NCI-H226 (cell line): ENCODE measurements around the gene CIB4.

ENCODE experiments used
- DNase-seq: peaks from one replicate; pipeline ENCODE4 v3.0.0-alpha.2; 2015

Gene CIB4

DNA sequence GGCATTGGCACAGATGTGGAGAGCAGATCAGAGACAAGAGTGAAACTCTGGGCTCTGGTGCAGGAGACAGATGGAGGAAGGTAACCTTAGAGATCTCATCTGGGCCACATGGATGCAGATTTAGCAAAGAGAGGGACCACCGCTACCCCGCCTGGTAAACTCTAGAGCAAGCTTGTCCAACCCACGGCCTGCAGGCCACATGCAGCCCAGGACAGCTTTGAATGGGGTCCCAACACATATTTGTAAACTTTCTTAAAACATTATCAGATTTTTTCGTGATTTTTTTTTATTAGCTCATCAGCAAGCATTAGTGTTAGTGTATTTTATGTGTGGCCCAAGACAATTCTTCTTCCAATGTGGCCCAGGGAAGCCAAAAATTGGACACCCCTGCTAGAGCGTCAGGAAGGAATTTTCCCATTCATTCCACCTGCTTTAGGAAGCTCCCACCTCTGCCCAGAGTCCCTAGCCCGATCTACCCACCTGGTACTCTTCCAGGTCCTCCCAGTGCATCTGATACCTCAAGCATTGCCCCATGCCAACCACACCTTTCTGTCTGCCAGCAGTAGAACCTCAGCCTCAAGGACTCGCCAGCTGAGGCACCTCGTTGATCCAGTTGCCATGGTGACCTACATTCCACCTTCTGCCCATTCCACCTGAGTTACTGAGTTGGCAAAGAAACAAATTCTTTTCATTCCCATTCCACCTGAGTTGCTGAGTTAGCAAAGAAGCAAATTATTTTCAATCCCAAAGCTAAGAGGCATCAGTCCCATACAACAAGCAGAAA, at the start of gene CIB4:
CIB4 (minus strand) TSS at position 586 of the 784 bp plus-strand sequence; CDS start at position 534, 52 bp downstream.
- DNase-seq = peak; percentile 24

DNA sequence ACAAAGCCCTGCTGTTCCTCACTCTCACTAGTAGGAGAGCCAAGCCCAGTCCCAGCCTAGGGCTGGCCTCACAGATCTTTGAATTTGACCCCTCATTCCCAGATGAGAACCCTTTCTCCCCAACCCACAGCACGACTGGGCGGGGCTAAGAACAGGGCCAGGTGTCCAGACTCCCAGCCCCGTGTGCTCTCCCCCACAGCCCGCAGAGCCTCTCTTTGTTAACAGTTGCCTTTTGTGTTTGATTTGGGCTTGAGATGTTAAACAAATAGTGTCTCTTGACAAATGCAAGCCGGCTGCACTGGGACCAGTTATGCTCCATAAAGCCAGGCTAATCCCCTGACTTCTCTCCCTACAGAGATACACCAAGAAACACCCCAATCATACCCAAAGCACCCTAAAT, 46.6 kb upstream of the CIB4 start:
- no peak for DNase-seq

DNA sequence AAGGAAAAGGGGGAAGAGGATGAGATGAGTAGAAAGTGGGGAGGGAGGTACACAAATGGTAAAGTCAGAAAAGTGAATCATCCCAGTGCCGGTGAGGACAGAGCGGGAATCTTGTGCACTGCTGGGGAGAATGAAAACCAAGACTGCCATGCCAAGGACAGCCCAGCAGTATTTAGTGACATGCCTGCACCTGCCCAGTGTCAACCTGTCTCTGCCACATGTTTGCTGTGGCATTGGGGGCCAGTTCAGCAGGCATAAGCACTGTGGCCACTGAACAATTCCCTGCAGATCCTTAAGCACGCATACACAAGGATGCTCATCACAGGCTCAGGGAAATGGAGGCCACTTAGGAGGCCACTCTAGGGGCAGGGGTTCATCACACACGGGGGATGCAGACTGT, 46.2 kb upstream of the CIB4 start:
- DNase-seq = no peak

DNA sequence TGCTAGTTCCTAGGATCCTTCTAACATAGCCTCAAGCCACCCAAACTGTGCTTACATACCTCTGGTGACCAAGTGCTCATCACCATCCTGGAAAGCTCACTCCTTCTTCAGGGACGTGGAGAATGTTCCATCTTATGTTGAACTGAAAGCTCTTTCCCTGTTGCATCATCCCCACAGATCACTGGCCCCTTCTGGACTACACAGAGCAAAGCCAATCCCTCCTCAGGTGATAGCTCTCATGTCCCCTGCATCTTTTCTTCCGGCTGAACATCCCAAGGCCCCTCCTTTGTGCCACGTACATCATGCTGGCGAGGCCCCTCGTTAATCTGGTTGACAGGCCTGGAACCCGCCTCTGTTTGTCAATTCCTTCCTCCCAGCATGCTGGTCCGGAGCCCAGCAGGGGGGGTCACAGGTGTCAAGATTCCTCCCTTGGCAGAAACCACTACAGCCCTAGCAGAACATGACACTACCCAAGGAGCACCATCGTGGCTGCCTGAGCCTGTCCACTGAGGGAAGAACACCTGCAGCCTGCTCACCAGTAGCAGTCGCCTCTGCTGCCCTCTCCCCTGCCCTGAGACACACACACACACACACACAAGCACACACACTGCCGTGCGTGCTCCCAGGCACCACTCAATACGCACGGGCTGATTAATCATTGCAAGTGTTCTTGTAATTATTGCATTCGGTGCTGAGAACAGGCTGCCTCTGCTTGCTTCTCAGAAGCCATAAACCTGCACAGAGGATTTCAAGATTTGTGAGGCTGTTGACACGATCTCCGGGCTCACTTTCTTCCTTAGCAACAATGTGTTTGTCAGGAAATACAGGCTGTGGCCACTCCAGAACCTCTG, 45.0 kb upstream of the CIB4 start:
- DNase-seq = no peak

DNA sequence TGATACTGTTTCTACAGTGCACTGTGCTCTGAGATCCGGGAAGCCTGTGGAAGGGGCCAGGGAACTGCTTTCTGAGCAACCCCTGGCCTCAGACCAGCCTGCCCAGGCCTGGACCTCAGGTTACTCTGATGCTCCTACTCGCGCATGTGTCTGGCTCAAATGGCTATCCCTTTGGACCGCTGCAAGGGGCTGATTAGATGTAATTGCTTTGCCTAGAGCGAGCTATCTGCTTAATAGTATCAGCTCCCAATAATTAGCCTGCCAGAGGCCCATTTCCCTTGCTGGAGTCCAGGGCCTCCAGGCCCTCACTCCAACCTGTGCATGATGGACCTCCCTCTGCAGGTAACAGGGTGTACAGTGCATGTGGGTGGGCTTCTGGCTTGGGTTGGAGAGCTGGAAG, 44.2 kb upstream of the CIB4 start:
- DNase-seq = no peak

DNA sequence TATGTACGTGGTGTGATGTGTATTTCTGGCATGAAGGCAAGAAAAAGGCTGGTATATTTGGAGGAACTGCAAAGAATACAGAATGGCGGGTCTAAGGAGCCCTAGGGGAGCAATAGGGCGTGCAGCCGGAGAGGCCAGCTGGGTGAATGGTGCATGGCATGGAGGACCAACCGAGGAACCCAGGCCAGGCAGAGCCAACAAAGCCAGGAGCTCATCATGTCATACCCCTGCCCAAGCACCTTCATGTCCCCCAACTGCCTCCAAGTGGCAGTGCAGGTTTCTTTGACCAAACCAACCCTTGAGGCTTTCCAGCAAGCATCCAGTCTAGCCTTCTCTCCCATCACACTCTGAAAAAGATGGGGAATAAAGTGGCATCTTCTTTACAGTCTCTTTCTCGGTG, 42.4 kb upstream of the CIB4 start:
- DNase-seq = no peak

DNA sequence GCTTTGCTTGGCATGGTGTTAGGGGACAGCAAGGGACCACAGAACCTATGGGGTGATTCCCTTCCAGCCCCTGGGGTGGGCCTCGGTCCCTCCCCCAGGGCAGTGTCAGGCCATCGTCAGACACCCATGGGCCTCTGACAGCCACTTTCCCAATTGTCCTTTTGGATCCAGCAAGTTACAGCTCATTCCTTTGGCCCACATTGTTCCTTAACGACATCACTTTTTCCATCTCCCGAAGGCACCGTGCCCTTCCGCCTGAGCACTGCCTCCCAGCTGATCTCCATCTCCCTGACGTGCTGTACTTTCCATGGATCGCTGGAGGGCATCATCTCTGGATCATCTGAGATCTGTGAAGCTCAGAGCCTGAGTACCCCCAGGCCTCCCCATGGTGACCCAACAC, 41.0 kb upstream of the CIB4 start:
- DNase-seq = no peak

DNA sequence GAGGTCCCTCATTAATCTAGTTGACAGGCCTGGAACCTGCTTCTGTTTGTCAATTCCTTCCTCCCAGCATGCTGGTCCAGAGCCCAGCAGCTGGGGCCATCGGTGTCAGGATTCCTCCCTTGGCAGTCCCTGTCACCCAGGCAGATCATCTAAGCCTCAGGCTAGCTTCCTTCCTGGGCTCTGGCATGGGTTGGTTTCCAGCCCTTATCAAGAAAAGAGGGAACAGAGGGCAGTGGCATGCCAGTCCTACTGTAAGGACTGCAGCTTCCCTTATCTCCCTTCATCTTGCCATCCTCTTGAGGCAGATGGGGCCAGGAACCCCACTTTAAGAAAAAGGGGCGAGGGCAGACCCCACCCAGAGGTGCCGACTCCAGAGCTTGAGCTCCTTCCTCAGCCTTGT, 40.5 kb upstream of the CIB4 start:
- DNase-seq = no peak

DNA sequence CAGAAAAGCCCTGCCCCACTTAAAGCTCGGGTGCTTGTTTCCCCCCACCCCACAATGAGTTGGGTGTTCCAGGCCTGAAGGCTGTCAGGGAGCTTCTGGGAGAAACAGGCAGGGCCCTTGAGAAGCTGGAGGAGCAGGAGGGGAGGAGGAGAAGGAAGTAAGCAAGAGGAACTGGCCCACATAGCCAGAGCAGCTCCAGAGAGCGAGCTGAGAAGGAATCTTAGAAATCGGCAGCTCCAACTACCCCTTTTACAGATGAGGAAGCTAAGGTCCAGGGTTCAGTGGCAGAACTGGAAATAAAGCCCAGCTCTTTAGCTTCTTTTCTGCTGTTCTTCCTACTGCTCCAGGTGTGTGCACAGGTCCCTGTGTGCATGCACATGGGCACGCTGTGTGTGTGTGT, 38.7 kb upstream of the CIB4 start:
- DNase-seq = no peak

DNA sequence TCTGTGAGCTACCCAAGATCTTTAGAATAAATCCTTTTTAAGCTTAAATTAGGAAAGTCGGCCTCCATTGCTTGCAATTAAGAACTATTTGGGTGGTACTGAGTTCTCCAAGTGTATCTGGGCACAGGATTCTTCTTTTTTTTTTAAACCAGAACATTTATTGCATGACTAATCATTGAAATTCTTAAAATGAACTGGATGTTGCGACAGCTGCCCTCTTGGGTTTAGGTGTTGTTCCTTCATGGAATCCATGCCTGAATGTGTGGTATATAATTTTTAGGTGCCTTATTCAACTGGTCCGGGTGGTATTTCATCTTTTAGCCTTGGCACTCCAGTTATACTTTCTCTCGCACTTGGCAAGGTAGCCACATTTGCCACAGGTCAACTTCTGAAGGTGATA, 36.9 kb upstream of the CIB4 start:
- peak; percentile 13 for DNase-seq

DNA sequence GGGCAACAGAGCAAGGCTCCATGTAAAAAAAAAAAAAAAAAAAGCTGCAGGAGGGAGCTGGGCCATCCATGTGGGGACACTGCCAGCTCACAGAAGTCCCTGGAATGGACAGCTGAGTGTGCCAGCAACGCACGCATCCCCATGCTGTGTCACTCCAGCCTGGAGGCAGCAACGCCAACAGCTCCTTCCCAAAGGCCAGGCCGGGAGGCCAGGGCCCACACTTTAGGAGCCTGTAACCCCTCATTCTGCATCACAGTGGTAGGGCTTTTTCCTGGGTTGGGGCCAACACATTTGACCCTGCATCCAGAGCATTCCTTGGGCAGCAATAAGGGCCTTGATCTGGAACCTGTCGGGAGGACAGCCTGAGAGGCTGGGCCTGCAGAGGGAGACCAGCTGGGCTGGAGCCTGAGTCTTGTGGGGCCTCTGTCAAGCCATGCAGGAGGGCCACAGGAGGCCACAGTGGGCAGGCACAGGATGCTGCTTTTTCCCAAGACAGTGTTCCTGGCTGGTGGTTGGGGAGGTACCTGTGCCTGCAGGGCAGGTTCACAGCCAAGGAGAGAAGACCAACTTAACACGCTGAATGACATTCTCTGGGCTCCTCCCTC, 34.6 kb upstream of the CIB4 start:
- no peak for DNase-seq

DNA sequence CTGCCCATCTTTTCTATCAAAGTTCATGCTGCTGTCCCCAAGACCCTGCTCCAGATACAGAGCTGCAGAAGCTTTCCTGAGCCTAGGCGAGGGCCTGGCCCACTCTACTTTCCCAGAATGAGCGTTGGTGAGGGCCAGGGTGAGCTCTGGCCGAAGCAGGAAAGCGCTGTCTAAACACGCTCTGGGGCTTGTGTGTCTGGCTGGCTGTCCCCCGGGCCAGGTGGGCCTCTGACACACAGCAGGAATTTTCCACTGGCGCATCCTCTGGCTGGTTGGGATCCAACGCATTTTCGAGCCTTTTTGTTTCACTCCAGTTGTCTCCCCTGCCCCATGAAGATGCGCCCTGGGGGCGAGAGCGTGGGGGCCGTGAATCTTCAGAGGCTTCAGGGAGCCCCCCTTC, 33.6 kb upstream of the CIB4 start:
- DNase-seq = no peak

DNA sequence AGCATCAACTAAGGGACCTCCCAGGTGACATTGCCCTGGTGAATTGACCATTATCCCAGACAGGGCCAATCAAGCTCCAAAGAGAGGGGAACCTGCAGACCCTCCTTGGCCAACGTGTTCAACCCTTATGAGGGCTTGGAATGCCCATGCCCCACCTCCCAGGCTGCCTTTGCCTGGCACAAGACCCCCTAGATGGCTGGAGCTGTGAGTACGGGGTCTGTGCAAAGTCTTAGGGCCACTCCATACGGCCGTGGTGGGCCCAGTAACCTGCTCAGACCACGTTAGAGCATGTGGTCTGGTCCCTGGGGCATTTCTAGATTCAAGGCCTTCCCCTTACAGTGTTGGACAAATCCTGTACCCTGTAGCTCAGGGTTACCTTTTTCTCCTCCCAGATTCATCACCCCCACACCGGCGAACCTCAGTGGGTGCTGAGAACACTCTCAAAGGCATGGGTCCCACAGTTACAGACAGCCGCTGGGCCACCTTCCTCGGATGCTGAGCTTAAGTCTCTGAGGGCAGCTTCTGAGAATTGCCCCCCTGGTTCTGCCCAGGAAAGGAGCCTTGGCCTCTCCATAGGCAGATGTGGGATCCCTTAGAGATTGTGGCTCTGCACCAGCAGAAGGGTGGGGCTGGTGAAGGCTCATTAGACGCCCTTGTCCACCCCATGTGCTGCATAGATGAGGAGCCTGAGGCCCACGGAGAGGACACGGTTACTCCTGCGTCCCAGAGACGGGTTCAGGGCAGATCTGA, 33.0 kb upstream of the CIB4 start:
- DNase-seq = no peak

DNA sequence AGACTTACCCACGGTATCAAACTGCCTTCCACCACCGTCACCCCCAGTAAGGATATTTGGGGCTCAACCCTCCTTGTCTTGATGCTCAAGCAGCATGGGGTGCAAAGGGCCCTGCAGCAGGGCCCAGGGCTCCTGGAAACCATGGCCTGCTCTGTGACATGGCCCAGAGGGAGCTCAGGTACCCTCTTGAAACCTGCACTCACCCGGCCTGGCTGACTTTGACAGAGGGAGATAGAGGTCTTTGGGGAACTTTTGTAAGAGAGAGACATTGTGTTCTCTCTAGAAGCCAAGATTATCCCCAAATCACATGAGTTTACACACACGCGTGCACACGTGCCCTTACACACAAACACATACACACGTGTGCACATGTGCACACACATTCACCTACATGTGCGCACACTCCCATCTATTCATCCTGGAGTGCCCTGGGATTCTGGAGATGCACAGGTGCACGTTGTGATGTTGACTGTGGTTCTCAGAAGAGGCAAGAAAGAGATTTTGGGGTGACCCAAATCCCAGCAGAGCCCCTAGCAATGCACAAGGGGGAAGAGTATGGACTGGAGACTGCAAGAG, 31.7 kb upstream of the CIB4 start:
- no peak for DNase-seq

DNA sequence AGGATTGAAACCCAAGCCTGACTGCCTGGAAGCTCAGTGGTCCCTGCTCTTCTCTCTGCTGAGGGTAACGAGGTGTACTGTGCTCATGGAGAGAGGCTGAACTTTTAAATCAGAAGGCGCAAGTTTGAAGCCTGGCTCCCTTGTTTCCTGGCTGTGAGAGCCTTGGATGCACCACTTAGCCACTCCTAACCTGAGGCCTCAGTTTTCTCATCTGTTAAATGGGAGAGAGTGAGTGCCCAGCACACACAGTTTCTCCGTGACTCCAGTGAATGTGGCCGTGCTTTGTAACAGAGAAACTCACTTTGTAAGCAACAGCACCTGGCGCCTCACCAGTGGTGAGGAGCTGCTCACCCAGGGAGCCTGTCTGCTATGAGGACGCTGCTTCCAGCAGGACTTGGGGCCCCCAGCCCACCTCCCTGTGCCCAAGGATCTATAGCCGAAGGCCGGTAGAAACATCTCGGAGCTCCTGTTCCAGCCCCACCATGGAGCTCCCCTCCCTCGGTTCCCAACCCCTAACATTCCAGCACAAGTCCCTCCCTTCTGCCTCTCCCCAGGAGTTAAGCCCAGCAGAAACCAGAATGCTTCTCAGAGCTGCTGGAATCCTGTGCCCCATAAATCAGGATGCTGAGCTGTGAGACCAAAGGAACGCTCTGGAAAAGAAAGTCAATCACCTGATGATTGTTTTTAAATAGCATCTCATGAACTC, 31.1 kb upstream of the CIB4 start:
- no peak for DNase-seq

DNA sequence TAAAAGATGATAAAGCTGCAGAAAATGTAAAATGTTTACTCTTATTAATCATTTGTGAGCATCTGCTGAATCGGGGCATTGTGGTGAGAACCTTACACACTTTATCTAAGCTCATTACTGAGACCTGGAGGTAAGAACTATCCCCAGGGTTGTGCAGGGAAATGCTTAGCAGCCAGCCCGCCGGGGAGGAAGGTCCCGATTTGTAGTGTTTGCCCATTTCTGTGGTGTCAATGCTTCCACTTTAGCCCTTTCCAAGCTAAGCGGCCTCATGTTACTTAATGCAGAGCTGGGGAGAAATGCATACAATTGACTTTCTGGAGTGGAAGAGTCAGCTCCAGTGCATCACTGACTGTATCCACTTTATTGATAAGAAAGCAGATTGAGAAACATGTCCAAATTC, 30.5 kb upstream of the CIB4 start:
- DNase-seq = no peak

DNA sequence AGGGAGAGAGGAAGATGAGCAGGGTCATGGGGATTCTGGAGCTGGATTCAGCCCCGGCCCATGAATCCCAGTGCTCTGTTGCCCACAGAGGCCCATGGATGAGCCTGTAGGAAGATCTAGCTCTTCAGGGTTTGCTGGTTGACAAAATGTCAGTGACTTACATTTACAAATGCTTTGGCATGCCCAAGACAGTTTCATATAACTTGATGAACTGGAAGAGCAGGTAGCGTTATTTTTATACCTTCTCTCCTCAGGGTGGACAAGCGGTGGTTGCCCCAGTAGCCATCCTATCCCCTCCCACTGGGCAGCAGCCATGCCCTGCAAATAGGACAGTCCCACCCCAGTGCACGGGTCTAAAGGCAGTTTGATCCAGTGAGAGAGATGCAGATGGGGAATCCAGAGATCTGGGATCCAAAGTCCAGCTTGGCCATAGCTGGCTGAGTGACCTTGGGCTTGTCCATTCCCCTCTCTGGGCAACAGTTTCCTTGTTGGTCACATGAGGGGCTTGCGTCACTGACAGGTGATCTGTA, 29.8 kb upstream of the CIB4 start:
- no peak for DNase-seq

DNA sequence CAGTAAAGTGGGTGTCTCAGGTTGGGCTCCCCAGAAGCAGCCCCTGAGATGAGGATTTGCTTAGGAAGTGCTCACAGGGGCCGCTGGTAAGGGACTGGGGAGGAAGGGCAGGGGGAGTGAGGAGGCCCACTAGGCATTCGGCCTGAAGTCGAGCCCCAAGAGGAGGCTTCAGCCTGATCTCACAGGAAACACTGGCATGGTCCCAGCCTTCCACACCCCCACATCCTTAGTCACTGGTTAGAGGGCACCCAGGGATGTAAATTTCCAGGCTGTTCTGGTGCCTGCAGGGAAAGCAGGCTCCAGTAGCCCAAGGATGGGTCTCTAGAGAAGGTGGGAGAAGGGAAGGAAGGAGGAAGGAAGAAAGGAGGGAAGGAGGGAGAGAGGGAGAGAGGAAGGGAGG, 29.0 kb upstream of the CIB4 start:
- peak; percentile 82 for DNase-seq

DNA sequence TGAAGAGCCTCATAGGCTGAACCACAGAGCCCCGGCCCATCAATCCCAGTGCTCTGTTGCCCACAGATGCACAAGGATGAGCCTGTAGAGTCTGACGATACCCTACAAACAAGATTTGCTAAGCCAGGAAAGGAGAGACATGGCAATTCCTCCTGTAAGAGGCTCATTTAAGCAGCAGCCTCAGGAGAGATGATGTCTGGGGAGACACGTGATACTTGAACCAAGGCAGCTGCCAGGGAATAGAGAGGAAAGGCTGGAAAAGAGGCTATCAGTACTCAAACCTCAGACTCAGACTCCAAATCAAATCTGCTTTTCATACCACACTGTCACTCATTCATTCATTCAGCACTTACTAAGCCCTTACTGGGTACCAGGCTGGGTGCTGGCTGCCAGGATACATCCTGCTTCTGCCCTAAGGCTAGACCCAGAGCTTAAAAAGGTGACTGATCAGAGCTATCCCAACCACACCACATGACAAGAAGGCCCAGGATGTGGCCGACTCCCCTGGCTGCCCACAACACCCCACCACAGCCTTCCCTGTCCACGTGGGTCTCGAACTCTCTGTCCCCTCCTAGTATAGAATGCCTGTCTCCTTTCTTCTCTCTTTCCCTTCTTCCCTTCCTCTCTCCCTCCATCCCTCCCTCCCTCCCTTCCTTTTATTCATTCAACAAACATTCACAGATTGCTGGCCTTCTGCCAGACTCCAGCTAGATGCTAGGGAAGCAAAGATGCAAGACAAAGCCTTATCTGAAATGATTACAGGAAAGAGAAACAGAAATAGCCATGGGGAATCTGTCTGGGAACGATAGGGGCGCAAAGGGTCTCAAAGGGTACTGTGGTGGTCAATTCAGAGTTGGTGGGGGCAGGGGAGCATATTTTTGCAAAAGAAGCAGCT, 27.9 kb upstream of the CIB4 start:
- DNase-seq = peak; percentile 65

DNA sequence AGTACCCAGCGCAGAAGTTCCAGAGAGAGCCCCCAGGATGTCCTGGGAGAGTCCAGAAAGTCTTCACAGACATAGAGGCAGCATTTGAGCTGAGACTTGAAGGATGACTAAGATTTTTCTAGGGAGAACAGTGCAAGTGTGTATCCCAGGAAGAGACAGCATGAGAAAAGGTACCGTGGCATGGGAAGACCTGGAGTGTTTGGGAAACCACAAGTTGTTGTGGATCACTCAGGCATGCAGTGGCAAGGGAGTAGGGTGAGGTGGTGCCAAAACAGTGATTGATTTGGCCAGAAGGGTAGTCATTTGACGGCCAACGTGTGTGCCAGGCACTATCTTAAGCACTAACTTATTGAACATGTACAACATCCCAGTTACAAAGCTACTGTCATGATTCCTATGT, 26.9 kb upstream of the CIB4 start:
- DNase-seq = no peak

DNA sequence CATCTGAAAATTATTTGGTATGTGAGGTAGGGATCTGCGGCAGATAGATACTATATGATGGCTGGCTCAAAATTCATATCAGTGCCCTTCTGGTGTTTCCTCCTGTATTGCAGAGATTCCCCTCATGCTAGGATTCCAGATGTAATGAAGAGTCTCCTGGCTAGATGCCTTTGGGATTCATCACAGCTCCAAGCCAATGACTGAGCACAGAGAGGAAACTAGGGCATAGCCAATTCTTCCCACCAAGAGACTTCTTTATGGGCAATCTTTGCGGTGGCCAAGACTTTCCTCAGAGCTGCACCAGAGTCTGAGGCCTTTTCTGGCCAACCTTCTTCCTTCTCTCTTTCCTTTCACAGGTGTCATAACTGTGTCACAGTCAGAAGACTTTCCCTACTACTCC, 25.5 kb upstream of the CIB4 start:
- peak; percentile 52 for DNase-seq
